Body of pancreas (tissue), 4 donors: Measurements from ENCODE around the gene PDGFRA.

Source experiments
- CTCF ChIP-seq, 7 experiments: fragments of 450-650 bp in 4 of 7; fragments of 200-600 bp in 3 of 7; sonication (generic) in 3 of 7; IDR thresholded peaks; one replicate each; pipeline ENCODE4 v1.5.1; 2016 to 2019; ENCODE audit warnings: antibody characterized with exemption in 7 of 7
- POLR2A ChIP-seq, 3 donors: fragments of 450-650 bp; IDR thresholded peaks; one replicate each; pipeline ENCODE4 v1.6.1; 2016; ENCODE audit warnings: antibody characterized with exemption in 3 of 3, mild to moderate bottlenecking in 2 of 3

- TF ChIP-seq CTCF (IDR thresholded peaks at IDR 0.05): no peak
- TF ChIP-seq POLR2A (IDR thresholded peaks at IDR 0.05): no peak
These were observed 16.1 kb upstream of the PDGFRA start for GRCh38 chr4:54213001-54213400.
